Activated T-helper 1 cell treated with anti-CD3 and anti-CD28 coated beads, Interleukin-12 subunit alpha, Interleukin-12 subunit beta, Interleukin-2, Interleukin-4 antibody, amounts not matched to agents 30 ng/mL and 10 ng/mL and 1 ng/mL, durations not matched to agents 14 hours and 24 hours and 36 hours (primary cell): ENCODE data around the gene AMOT. TPM values are rescaled to one million over a fixed set of nuclear protein-coding genes. Genes with fewer than 3 reads are reported as not detected.

Experiments
- DNase-seq: peaks from one replicate; pipeline ENCODE4 v3.0.0; 2021; ENCODE audit warnings: low spot score
- H3K27ac Mint-ChIP-seq: one replicate; pipeline ENCODE4 v1.8.0; 2021; ENCODE audit warnings: mild to moderate bottlenecking, mixed read lengths
- H3K27me3 Mint-ChIP-seq: one replicate; pipeline ENCODE4 v1.8.0; 2022; ENCODE audit warnings: mild to moderate bottlenecking, moderate library complexity, mixed read lengths; ENCODE audit not compliant: insufficient read depth
- H3K36me3 Mint-ChIP-seq: one replicate; pipeline ENCODE4 v1.8.0; 2021; ENCODE audit warnings: low read depth, mixed read lengths
- H3K4me1 Mint-ChIP-seq: one replicate; pipeline ENCODE4 v1.8.0; 2021; ENCODE audit warnings: low read depth, mixed read lengths
- H3K4me3 Mint-ChIP-seq: one replicate; pipeline ENCODE4 v1.8.0; 2021; ENCODE audit warnings: mild to moderate bottlenecking, moderate library complexity, mixed read lengths
- H3K9me3 Mint-ChIP-seq: one replicate; pipeline ENCODE4 v1.8.0; 2021; ENCODE audit warnings: mixed read lengths
- intact Hi-C: fragments of 100-400 bp; cut with micrococcal nuclease; formaldehyde crosslinking; loops from one replicate; pipeline ENCODE4 v1.15.1; 2024
- total RNA-seq: library from RNA; stranded (reverse); gene quantifications from 2 replicates; pipeline ENCODE4 v1.2.3, GENCODE V29; 2022

The AMOT gene
- total RNA-seq, 1 donor from 2014 or later, result 1.3 TPM

DNA sequence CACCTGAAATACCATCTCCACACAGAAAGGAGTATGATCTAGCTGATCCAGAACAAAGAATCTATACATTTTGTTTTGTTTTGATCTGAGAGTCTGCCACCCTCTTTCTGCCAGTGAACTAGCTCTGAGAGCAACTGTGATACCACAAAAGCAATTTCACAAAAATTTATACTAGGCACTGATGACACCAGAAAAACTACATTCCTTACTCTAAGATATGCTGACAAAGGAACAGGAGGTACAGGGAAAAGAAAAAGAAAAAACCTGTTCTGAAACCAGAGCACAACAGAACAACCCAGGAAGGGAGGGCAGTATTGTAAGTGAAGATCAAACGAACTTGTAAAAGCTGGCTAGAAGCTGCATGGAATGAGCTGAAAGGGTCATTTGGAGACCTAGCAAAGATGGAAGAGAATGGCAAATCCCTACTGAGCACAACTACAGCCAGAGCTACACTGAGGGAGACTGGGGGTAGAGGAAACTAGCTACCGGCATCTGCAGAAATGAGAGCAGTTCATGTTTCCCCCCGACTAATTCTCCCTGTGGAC, 31.9 kb downstream of the AMOT start:
- no peaks in the 10 kb centered on the region for H3K9me3 Mint-ChIP-seq
- H3K27ac Mint-ChIP-seq, result no peak overlapping the region
- intact Hi-C loops, result no loop called here
- H3K4me1 Mint-ChIP-seq, result no peaks in the 10 kb centered on the region
- no peak overlapping the region for H3K4me3 Mint-ChIP-seq
- no peaks in the 10 kb centered on the region for H3K36me3 Mint-ChIP-seq
- H3K27me3 Mint-ChIP-seq, result peaks cover 1% of the 10 kb centered on the region
- no peak for DNase-seq

DNA sequence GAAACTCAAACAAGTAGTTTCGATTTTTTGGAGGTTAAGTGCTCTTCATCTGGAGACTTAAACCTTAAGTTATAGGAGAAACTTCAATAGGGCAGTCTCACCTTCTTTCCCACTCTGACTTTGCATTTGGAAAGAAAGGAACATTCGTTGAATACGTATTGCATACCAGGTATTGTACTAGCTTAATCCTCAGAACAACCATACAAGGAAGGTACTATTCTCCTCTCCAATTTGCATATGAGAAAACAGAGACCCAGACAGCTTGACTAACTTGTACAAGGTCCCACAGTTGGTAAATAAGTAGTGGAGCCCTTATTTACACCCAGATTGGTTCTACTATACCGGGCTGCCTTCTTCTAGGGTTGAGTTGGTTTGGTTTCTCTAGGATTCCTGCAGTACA, 32.6 kb downstream of the AMOT start:
- H3K27me3 Mint-ChIP-seq, result peaks cover 1% of the 10 kb centered on the region
- no peaks in the 10 kb centered on the region for H3K9me3 Mint-ChIP-seq
- no peak overlapping the region for H3K4me3 Mint-ChIP-seq
- intact Hi-C loops, result no loop called here
- no peak for DNase-seq
- no peaks in the 10 kb centered on the region for H3K36me3 Mint-ChIP-seq
- no peaks in the 10 kb centered on the region for H3K4me1 Mint-ChIP-seq
- H3K27ac Mint-ChIP-seq, result no peak overlapping the region

DNA sequence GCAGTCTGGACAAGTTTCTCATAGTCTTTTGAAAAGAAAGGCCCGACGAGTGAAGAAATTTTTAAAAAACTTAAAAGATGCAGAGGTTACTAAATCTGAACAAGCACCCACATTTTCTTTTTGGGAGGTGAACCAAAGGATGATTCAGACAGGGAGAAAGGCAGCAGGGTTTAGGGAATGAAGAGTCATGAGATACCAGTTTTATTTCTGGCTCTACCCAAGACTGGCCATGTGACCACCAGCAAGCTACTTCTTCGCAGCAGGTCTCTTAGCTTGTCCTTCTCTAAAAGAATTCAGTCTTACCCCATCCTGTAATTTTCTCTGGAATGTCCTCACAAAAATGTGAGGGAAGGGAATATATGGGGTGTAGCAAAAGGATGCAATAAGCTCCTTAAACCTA, 37.6 kb downstream of the AMOT start:
- Mint-ChIP-seq H3K4me1 (no peaks in the 10 kb centered on the region), H3K9me3 (no peaks in the 10 kb centered on the region), H3K27ac (no peak overlapping the region), H3K27me3 (no peaks in the 10 kb centered on the region), H3K36me3 (no peaks in the 10 kb centered on the region), H3K4me3 (no peak overlapping the region)
- no peak for DNase-seq
- intact Hi-C loops, result no loop called here

DNA sequence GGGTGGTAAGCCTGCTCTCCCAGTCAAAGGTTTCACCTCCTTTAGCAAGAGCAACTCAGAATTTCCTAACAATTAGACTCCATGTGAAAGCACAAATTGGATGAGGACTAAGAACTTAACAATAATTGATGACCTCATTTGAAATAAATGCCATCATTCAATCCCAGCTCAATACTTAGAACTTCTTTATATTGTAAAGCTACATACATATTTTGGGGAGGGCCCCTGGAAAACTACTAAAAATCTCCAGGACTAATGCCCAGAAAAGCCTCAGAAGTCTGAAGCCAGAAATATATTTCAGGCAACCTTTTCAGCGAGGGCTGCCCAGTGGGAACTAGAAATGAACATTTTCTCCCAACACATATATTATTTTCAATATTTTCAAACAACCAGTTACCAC, 38.1 kb downstream of the AMOT start:
- Mint-ChIP-seq H3K36me3 (no peaks in the 10 kb centered on the region), H3K27ac (no peak overlapping the region), H3K27me3 (no peaks in the 10 kb centered on the region), H3K4me3 (no peak overlapping the region), H3K4me1 (no peaks in the 10 kb centered on the region), H3K9me3 (no peaks in the 10 kb centered on the region)
- intact Hi-C loops, result no loop called here
- DNase-seq, result no peak

DNA sequence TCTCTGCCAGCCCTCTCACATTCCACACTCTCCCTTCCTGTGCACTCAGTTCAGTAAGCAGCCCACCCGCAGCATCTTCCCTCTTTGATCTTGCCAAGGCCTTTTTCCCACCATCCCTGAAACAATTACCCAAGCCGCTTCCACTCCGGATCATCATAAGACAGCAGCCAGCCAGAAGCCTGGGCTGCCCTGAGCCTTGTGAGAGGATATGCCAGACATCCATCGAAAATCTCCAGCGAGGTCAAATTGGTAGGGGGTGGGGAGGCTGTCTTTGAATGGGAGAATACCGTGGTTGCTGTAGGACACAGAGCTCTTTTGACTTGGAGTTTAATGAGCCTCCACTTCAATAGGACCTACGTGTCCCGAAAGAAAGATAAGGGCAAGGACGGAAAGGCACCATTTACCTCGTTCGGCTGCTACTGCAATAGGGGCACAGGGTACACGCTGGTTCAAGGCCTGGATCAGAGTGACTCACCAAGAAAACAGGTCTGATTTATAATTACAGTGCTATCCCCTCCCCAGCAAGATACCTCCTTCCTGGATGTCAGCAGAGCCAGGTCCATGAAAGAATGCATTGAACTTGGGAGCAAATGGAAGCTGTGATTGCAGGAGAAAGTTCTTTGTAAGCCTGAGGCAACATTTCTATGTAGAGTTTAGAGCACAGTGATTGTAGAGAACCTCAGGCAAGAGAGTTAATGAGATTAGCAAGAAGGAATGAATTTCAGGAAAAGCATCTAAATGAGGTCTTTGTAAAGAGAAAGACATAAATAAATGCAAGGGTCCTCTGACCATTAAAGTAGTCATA, 39.5 kb downstream of the AMOT start:
- no peaks in the 10 kb centered on the region for H3K9me3 Mint-ChIP-seq
- H3K4me3 Mint-ChIP-seq, result no peak overlapping the region
- no peak for DNase-seq
- H3K4me1 Mint-ChIP-seq, result no peaks in the 10 kb centered on the region
- H3K36me3 Mint-ChIP-seq, result no peaks in the 10 kb centered on the region
- no peak overlapping the region for H3K27ac Mint-ChIP-seq
- intact Hi-C loops, result no loop called here
- H3K27me3 Mint-ChIP-seq, result no peaks in the 10 kb centered on the region

DNA sequence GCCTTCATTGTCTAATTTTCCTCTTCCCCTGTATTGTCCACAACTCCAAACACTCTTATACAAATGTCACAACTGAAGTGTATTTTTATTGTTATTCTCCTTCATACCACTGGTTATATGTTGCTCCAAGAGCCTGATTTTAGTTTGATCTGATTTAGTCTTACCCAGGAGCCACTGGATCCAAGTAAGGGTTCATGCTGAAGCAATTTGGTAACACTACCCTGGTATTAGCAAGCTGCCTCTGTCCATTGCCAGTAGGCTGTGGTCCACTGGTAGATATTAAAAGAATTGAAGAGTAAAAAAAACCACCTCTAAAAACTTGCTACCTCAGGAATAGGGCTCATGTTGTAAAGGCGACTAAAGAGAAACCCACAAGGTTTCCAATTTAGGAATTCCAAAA, 41.2 kb downstream of the AMOT start:
- Mint-ChIP-seq H3K27me3 (no peaks in the 10 kb centered on the region), H3K36me3 (no peaks in the 10 kb centered on the region), H3K9me3 (no peaks in the 10 kb centered on the region), H3K4me3 (no peak overlapping the region), H3K4me1 (no peaks in the 10 kb centered on the region), H3K27ac (no peak overlapping the region)
- no peak for DNase-seq
- intact Hi-C loops, result no loop called here

DNA sequence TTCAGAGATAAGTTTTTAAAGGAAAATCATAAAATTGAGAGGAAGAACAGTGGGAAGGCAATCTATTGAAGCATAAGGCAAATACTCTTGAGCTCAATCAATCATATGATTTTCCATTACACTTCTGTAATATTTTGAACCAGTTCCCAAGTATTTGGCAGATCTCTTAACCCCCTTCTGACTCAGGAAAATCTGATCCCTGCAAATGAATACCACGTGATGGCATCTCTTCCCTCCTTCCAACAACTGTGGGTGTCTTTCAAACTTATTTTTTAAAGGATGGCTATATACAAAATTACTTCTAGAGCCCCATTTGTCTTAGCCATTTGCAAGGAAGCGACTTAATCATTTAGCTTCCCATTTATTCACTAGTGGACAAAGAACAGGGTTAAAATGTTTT, 41.9 kb downstream of the AMOT start:
- intact Hi-C loops, result no loop called here
- Mint-ChIP-seq H3K9me3 (no peaks in the 10 kb centered on the region), H3K36me3 (no peaks in the 10 kb centered on the region), H3K27me3 (no peaks in the 10 kb centered on the region), H3K4me1 (no peaks in the 10 kb centered on the region), H3K4me3 (no peak overlapping the region), H3K27ac (no peak overlapping the region)
- DNase-seq, result no peak

DNA sequence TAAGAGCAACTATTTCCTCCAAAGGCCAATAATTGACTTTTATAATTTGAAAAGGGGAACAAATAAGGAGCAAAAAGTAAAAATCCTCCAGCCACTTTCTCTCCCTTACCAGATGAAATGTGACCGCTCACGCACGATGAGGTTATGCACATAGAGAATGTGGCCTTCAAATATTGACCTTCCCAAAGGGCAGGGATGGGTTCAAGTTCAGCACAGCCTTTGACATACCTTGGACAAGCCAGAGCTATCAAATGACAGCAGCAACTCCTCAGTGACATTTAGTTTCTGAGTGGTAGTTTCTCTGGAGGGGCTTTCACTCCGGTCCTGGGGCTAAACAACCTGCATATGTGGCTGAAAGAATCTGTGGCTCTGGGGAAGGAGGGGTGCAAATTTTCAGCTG, 50.7 kb downstream of the AMOT start:
- intact Hi-C loops, result no loop called here
- DNase-seq, result no peak
- H3K4me3 Mint-ChIP-seq, result no peak overlapping the region
- H3K9me3 Mint-ChIP-seq, result no peaks in the 10 kb centered on the region
- no peak overlapping the region for H3K27ac Mint-ChIP-seq
- H3K4me1 Mint-ChIP-seq, result no peaks in the 10 kb centered on the region
- no peaks in the 10 kb centered on the region for H3K36me3 Mint-ChIP-seq
- no peaks in the 10 kb centered on the region for H3K27me3 Mint-ChIP-seq

DNA sequence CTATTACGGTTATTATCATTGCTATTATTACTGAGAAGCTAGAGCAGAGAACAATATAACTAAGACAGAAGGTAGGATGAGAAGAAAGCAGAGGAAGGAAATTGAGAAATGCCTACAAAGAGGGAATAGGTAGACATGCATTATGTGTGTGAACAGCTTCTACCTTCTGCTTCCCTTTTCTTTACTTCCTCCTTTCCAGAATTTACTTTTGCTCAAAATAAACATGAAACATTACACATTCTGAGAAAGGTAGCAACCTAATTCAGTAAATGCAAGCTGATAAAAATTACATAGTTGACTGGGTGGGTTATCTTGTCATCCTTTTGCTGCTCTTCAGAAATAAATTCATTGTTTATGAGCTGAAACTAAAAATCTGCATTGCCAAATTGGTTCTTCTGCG, 54.6 kb downstream of the AMOT start:
- H3K27ac Mint-ChIP-seq, result no peak overlapping the region
- intact Hi-C loops, result no loop called here
- no peaks in the 10 kb centered on the region for H3K36me3 Mint-ChIP-seq
- H3K4me1 Mint-ChIP-seq, result no peaks in the 10 kb centered on the region
- DNase-seq, result no peak
- H3K27me3 Mint-ChIP-seq, result no peaks in the 10 kb centered on the region
- no peaks in the 10 kb centered on the region for H3K9me3 Mint-ChIP-seq
- H3K4me3 Mint-ChIP-seq, result no peak overlapping the region

DNA sequence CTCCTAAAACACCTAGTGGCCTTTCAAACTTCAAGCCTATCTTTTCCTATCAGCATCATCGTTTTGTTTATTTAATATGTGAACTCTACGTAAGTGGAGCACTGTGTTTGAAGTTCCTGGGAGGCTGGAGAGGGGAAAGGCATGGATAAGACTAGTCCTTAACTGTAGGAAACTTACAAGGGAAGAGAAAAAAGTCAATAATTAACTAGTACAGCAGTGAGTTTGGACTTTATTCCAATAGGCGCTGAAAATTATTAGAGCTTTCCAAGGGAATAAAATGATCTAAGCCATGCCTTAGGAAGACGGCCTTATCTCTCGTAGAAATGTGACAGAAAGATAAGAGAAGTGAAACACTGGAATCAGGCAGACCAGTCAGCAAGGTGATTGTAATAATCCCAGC, 55.3 kb downstream of the AMOT start:
- Mint-ChIP-seq H3K9me3 (no peaks in the 10 kb centered on the region), H3K36me3 (no peaks in the 10 kb centered on the region), H3K4me3 (no peak overlapping the region), H3K4me1 (no peaks in the 10 kb centered on the region), H3K27me3 (peaks cover 2% of the 10 kb centered on the region), H3K27ac (no peak overlapping the region)
- no peak for DNase-seq
- intact Hi-C loops, result no loop called here

DNA sequence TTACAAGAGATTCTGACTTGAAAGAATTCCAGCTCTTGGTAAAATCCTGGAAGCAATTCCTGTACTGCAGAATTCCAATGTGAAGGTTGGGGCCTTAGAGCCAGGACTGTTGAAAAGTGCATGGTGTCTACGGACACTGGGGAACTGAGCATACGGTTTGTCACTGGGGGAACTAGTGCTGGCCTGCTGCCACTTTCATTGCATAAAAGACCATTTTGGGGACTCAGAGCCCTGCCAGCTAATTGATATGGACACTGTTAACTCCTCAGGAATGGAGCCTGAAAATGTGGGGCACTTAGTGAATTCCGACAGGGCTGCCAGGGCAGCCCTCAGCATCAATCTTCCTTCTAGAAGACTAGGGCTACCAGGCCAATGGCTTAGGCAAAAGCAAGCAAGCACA, 55.9 kb downstream of the AMOT start:
- intact Hi-C loops, result no loop called here
- H3K27ac Mint-ChIP-seq, result no peak overlapping the region
- H3K36me3 Mint-ChIP-seq, result no peaks in the 10 kb centered on the region
- no peak for DNase-seq
- no peak overlapping the region for H3K4me3 Mint-ChIP-seq
- no peaks in the 10 kb centered on the region for H3K4me1 Mint-ChIP-seq
- peaks cover 2% of the 10 kb centered on the region for H3K27me3 Mint-ChIP-seq
- H3K9me3 Mint-ChIP-seq, result no peaks in the 10 kb centered on the region

DNA sequence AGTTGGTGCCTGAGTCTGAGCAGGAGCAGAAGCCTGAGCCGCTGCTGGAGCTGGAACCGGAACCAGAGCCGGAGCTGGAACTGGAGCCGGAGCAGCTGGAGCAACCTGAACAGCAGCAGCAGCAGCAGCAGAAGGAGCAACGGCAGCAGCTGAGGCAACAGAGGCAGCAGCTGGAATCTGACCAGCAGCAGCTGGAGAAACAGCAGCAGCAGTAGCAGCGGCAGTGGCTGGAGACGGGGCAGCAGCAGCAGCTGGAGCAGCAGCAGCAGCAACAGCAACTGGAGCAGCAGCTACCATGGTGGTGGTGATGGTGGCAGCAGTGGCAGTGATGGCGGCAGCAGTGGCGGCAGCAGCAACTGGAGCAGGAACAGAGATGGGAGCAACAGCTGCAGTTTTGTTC, 61.5 kb downstream of the AMOT start:
- Mint-ChIP-seq H3K36me3 (no peaks in the 10 kb centered on the region), H3K27me3 (peaks cover 4% of the 10 kb centered on the region), H3K4me3 (no peak overlapping the region), H3K4me1 (no peaks in the 10 kb centered on the region), H3K9me3 (no peaks in the 10 kb centered on the region), H3K27ac (no peak overlapping the region)
- intact Hi-C loops, result no loop called here
- no peak for DNase-seq

DNA sequence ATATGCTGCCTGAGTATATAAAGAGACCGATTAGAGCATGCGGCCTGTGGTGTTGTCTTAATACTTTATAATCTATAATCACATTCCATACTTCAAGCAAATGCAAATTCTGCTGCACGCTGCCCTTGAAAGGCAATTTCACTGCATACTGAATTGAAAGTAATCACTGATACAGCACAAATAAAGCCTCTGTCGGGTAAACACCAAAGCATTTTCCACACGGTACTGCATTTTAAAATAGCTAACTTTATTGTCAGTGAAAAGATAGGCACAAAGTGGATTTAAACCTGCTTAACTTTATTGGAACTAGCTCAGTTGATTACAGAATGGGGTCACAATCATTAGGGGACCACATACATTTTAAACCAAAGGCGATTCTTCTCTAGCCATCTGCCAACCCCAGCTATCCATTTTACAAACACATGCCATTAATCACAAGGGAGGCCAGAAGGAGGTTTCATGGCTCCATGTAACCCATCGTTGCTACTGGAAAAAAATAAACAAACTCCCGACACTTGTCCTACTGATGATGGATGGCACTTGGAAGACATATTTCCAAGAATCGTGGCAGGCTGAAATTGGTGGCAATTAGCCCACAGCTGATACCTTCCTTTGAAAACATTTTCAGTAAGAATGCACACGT, 65.9 kb downstream of the AMOT start:
- no peak for DNase-seq
- H3K4me1 Mint-ChIP-seq, result no peaks in the 10 kb centered on the region
- H3K27me3 Mint-ChIP-seq, result peaks cover 2% of the 10 kb centered on the region
- H3K36me3 Mint-ChIP-seq, result no peaks in the 10 kb centered on the region
- H3K4me3 Mint-ChIP-seq, result no peak overlapping the region
- no peak overlapping the region for H3K27ac Mint-ChIP-seq
- H3K9me3 Mint-ChIP-seq, result no peaks in the 10 kb centered on the region
- intact Hi-C loops, result no loop called here
